GM12874 (cell line): ENCODE measurements around the gene TCTA.

Source experiments
- TF ChIP-seq, protein P1 (sequence below): IDR thresholded peaks from 2 replicates; pipeline ENCODE4 v1.5.1; 2011; ENCODE audit warnings: low read depth, mild to moderate bottlenecking, control low read depth, low read length, moderate library complexity; ENCODE audit not compliant: insufficient read depth

Gene TCTA

DNA sequence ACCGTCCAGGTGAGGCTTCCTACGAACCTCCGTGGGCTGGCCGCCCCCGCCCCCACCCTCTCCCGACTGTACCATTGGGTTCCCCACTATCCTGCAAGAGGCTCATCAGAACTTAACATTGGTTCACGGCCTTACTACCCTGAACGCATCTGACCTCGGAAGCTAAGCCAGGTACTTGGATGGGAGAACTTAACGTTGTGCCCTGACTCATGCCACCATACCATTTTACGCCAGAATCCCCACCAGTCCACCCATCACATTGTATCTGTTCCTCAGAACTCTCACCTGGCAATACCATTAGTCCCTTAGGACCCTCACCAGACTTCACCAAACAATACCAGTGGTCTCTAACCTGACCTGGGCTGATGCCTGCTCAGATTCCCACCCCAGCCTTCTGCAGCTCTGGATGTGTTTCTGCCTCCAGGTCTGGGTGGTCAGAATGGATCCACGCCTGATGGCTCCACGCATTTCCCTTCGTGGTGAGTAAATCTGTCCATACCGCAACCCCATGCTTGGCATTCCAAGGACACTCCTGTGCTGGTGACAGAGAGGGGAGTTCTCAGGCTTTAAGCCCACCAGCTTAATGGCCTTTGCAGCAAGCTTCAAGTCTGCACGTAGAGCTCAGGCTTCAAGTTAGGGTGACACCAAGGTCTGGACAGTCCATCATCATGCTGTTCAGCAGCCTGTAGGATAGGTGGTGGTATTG, 562 bp downstream of the TCTA start:
- TF ChIP-seq, protein P1, sequence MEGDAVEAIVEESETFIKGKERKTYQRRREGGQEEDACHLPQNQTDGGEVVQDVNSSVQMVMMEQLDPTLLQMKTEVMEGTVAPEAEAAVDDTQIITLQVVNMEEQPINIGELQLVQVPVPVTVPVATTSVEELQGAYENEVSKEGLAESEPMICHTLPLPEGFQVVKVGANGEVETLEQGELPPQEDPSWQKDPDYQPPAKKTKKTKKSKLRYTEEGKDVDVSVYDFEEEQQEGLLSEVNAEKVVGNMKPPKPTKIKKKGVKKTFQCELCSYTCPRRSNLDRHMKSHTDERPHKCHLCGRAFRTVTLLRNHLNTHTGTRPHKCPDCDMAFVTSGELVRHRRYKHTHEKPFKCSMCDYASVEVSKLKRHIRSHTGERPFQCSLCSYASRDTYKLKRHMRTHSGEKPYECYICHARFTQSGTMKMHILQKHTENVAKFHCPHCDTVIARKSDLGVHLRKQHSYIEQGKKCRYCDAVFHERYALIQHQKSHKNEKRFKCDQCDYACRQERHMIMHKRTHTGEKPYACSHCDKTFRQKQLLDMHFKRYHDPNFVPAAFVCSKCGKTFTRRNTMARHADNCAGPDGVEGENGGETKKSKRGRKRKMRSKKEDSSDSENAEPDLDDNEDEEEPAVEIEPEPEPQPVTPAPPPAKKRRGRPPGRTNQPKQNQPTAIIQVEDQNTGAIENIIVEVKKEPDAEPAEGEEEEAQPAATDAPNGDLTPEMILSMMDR = no peak

DNA sequence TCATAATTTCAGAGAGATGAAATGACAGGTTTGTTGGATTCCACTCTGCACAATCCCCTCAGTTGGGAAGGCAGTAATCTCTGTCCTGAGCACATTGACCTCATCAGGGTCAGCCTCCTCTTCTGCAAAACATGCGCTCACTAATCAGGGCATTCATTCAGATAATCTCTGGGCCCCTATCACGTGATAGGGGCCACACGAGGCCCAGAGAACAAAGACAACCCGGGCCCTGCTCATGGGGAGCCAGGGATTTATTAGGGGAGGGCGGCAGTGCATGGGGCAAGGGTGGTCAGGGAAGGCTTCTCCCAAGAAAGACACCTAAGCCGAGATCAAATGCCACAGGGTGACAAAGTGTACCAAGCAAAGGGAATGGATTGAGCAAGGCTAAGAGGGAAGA, 1.1 kb downstream of the TCTA start:
- TF ChIP-seq, protein P1 = no peak

DNA sequence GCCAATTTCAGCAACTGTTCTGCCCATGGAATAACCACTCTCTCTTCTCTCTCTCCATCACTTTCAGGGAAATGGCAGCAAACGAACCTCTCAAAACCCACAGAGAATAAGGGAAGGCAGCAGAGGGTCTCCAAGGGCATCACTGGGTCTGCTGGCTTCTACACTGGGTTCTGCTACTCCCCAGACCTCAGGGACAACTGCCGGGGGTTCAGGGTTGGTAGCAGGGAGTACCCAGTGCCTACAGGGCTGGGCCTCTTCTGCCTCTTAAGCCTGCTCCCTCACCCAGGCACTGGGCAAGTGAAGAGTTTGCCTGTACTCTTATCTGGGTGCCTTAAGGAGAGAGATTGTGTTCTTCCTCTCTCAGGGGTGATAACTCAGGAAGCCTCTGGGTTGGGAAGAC, 2.5 kb downstream of the TCTA start:
- TF ChIP-seq, protein P1 = no peak

DNA sequence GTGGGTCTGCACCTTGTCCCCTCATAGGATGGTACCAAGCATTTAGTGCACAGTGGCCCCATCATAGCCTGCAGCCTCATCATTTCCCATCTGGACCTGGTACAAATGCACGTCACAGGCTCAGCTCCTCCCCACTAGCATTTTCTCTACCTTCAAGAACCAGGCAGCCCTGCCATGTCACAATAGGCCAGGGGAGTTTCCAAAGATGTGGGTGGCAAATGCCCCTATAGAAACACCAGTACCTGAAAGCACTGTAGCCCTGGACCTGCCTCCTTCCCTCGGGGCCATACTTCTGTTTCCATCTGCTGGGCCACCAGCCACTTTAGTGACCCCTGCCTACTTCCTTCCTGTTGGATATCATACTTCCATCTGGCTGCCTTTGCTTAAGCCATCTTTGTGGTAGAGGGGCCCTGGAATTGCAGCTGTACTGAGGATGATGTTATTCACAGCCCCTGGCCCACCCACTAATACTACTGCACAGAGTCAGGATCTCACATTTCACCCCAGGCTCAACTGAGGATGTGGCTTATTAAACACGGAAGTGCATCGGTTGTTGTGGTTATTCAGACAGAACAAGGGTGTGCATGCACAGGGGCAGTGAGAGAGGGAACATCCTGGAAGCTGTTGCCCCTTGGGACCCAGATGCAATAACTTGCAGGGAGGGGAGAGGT, 3.8 kb downstream of the TCTA start:
- TF ChIP-seq, protein P1 = no peak

DNA sequence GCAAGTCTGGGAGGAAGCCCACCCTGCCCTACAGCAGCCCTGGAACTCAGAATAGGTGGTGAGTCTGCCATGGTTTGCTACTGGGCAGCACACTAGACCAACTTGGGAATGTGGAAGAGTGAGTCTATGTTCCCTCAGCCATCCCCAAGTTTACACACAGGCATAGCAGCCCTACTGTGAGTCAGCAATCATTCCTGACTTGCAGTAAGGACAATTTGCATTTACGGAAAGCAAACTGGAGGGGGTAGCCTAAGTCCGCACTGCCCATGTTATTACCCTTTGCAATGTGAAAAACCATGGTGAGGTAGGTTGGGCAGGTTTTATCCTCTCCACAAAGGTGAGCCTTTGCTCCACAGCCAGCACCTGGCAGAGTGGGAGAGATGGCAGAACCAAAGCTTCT, 4.6 kb downstream of the TCTA start:
- TF ChIP-seq, protein P1 = no peak

DNA sequence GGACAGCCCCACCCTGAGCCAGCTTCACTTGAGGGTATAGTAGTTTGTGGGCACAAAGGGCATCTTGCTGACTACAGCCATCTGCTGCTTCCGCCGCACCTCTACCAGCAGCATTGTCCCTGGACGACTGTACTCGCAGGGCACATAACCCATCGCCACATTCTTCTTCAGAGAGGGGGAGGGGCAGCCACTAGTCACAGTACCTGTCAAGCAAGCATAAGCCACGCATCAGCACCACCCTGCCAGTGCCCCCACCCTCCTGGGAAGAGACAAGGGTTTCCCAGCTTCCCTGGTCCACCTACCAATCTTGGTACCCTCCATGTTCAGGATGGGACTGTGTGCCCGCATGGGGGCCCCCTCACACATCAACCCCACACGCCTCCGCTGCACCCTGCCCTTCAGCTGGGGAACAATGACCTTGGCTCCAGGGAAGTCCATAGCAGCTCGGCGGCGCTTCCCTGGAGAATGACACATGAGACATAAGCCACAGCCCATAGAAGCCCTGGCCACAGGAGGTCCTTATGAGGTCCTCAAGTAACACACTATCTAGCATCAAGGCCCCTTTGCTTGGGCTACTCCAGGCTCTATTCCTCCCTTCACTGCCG, 5.4 kb downstream of the TCTA start:
- TF ChIP-seq, protein P1 = no peak

DNA sequence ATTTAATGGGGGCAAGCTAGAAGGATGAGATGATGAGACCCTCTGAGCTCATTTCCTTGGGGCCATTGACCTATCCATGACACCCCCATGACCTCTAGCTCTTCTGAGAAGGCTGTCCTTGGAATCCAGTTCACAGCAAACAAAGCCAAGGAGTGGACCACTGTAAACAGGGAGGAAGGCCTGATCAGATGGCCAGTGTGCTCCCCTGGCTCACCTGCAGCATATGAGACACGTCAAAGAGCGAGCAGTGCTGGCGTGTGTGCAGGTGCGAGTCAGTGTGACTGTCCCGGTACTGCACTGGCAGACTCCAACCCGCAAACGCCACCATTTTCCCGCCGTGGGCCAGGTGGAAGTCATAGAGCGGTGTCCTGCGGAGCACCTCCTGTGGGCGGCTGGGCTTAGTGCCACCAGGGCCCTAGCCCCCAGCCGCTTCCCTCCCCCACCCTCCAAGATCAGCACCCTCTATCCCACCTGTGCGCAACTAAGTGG, 9.7 kb downstream of the TCTA start:
- TF ChIP-seq, protein P1 = no peak
